Globus pallidus (tissue), 1 donor: ENCODE results near the gene SFRP4.
A peak's percentile ranks its signal among the peaks of the same experiment; 100 is the strongest.

Experiments
- DNase-seq: peaks from one replicate; pipeline ENCODE4 v3.0.0-alpha.2; 2015; ENCODE audit warnings: low spot score

SFRP4 gene

DNA sequence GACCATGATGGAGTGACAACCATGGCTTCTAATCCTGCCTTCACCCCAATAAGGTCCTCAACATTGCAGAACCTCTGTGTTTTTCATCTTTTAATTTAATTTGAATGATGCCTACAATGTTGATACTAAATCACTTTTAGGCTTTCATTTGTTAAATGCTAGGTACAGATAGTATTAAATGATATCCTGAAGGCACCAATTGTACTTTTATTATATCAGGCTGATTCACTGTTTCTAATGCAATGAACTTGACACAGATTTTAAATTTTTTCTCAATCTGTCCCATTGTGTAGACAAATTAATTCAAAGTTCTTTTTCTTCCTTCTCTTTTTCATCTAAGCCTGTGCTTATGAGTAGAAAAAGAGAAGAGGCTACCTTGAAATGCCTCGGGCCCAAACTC lies 9.0 kb upstream of the SFRP4 start:
- no peak for DNase-seq

GRCh38 chr7:37924491-37925041 lies 7.9 kb upstream of the SFRP4 start:
- no peak for DNase-seq

DNA sequence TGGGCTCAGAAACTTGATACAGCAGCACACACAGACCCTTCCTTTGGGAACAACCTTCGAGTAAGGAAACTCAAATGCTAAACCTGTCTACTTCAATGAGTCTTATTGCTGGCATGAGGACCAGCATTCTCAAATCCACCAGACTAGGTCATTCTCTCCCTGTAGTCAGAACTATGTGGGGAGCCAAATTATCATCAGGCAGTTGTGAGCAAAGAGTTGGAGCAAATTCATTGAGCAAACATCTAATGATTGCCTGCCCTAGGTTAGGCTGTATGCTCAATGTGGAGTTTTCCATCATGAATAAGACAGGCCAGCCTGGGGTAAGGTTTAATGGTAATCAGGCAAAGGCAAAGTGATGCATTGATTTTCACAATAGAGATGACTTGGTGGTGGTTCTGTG lies 7.4 kb upstream of the SFRP4 start:
- no peak for DNase-seq

DNA sequence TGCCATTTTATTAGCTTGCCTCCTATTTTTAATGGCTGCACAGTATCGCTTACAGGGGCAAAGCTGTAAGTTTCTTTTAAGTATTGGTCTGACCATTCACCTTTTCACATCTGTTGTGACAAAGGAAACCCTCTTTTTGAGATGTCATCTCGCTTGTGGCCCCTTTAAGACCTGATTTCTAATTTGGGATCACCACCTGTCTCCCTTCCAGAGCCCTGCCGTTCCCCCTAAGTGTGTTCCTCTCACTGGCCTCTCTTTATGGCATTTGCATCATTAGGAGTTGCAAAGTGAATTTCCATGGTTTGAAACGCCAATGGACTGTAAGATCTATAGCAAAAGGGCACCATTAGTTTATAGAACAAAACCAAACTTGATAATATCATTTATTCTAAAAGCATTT lies 5.3 kb upstream of the SFRP4 start:
- no peak for DNase-seq

DNA sequence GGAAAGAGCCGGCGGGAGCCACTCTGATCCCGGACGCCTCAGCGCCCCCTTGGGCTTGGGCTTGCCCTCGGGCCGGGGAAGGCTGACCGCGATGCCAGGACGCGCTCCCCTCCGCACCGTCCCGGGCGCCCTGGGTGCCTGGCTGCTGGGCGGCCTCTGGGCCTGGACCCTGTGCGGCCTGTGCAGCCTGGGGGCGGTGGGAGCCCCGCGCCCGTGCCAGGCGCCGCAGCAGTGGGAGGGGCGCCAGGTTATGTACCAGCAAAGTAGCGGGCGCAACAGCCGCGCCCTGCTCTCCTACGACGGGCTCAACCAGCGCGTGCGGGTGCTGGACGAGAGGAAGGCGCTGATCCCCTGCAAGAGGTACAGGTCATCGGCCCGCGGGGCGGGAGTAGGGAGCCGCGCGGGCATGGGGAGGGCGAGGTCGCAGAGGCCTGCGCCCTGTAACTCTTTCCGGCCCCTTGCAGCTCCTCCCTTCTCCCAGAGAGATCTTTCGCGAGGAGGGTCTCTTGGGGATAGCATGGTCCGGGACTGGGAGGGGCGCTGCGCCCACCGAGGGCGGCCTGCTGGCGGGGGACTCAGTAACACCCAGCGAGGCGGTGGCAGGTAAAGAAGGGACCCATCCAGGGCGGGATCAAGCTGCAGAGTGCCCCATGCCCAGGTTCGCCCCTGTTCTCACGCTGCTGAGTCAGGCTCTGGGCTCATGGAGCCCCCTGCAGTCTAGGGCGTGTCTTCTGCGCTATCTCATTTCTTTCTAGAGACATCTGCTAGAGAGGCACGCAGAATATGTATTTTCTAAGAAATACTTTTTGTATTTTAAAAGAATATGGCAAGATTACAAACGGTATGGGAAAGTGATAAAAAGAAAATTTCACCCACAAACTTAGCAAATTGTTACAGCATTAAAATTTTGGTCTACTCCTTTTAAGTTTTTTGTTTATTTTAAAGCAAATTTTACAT lies 4.5 kb upstream of the SFRP4 start:
- DNase-seq: no peak

DNA sequence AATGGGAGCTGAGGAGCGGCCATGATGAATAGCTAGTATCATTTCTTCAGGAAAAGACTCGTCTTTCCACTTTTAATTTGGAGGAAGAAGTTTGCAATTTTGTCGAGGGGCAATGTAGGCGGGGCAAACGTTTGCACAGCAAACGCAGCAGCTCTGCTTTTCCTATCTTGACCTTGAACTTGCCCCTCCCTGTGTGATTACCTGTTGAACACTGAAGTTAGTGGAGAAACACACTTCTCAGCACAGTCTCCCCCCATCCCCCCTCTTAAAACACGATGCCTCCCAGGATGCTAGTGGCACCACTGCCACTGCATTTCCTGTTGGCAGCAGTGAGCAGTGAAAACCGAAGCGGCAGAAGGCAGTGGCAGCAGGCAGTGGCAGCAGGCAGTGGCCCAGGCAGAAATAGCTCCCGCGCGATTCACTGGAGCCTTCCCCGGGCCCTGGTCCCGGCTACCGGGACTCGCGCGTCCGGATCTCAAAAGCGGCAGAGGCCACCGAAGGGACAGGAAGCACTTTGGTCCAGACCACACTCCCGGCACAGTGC lies 3.8 kb upstream of the SFRP4 start, which contains the start of gene EPDR1:
Gene EPDR1, plus strand, starts transcription at position 336 of the 544 bp plus-strand sequence. CDS start 300 bp downstream, outside the sequence.
- peak; percentile 49 for DNase-seq

GRCh38 chr7:37918526-37918925 lies 1.9 kb upstream of the SFRP4 start:
- DNase-seq: no peak

- peak; percentile 21 for DNase-seq
Observed at GRCh38 chr7:37916017-37916672, 472 bp downstream of the SFRP4 start.

GRCh38 chr7:37915438-37915837 lies 1.2 kb downstream of the SFRP4 start:
- DNase-seq: no peak

DNA sequence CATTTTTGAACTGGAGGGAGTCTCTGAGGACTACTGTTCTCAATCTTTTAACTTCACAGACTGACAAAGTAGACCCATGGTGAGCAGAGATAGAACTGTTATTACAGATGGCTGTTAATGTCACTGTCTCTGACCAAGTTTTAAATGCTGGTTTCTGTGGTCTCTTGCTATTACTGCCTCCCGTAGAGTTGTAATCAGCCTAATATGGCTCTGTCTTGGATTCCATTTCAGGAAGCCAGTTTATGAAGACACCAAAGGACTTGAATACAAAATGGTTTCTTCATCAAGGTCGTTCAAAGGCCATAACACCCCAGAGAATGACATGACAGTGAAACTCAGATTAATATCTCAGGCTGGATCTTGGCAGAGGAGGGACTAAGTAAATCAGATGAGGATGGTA lies 3.9 kb downstream of the SFRP4 start:
- DNase-seq: no peak

DNA sequence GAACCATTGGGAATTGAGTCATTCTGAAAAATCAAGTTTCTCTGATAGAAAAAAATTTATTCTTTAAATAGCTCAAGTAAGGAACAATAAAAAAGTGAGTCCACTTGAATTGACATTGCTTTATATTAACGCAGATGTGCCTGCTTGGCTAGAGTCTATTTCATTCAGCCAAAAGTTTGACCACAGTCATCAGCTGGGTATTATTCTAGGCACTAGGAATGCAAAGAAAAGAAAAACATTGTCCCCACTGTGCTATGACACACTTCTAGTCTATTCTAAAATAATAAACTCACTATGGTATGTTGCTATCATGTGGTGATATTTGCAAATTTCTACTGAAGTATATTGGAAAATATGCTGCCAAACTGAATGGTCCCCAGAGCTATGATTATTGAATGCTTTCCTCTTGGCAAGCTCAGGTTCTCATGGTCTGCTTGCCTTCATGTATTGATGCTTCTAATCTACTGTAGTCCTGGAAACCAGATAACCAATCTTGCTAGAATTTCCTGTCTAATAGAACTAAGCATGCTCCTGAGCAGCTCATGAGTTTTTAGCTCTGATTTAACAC lies 8.3 kb downstream of the SFRP4 start:
- DNase-seq: no peak

GRCh38 chr7:37901890-37902524 lies 14.6 kb downstream of the SFRP4 start:
- DNase-seq: no peak

- peak; percentile 34 for DNase-seq
Observed at GRCh38 chr7:37901236-37901827, 15.3 kb downstream of the SFRP4 start.

- DNase-seq: no peak
Observed at GRCh38 chr7:37899712-37900247, 16.8 kb downstream of the SFRP4 start.

DNA sequence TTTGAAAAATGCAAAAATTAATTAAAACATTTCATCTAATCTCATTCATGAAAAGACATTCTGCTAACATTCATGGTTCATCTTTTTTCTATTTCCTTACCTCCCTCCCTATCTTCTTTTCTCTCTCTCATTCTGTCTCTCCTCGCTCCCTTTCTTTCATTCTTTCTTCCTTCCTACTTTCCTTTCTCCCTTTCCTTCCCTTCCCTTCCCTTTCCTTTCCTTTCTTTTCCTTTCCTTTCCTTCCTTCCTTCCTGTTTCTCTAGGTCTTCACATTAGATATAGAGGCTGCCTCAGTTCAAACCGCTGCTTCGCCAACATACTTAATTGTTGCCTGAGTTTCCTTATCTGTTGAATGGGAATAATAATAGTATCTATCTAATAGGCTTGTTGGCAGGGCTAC lies 21.9 kb downstream of the SFRP4 start:
- no peak for DNase-seq

GRCh38 chr7:37893359-37893758 lies 23.3 kb downstream of the SFRP4 start:
- no peak for DNase-seq

DNA sequence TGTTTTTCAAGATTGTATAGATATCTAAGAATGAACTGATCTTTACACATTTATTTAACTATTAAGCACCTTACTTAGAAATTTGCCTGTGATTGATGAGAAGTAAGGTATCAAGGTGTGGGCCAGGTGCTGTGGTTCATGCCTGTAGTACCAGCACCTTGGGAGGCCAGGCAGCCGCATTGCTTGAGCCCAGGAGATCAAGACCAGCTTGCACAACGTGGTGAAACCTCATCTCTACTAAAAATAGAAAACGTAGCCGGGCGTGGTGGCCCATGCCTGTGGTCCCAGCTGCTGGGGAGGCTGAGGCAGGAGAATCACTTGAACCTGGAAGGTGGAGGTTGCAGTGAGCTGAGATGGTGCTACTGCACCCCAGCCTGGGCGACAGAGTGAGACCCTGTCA lies 34.5 kb downstream of the SFRP4 start:
- no peak for DNase-seq
